Left ventricle myocardium inferior (tissue), 1 donor: ENCODE data around the gene HAPLN2. TPM values are rescaled to one million over a fixed set of nuclear protein-coding genes. Genes with fewer than 3 reads are reported as not detected.

Experiments used
- DNase-seq: peaks from one replicate; pipeline ENCODE4 v3.0.0-alpha.2; 2020
- H3K27ac ChIP-seq: fragments of 200-600 bp; replicated peaks from 2 replicates; pipeline ENCODE4 v1.8.0; 2021
- H3K27me3 ChIP-seq: fragments of 200-600 bp; 2 replicates; pipeline ENCODE4 v1.8.0; 2021; ENCODE audit warnings: low read depth
- H3K36me3 ChIP-seq: fragments of 200-600 bp; 2 replicates; pipeline ENCODE4 v1.8.0; 2021
- H3K4me1 ChIP-seq: fragments of 200-600 bp; 2 replicates; pipeline ENCODE4 v1.8.0; 2021
- H3K4me3 ChIP-seq: fragments of 200-600 bp; 2 replicates; pipeline ENCODE4 v1.8.0; 2021; ENCODE audit warnings: mild to moderate bottlenecking, moderate library complexity
- H3K9me3 ChIP-seq: fragments of 200-600 bp; replicated peaks from 2 replicates; pipeline ENCODE4 v1.8.0; 2021
- intact Hi-C: fragments of 100-400 bp; cut with micrococcal nuclease; formaldehyde crosslinking; loops from one replicate; pipeline ENCODE4 v1.11.0; 2022
- total RNA-seq: library from RNA; stranded (reverse); fragmentation: NEBNext Ultra II Directional; extraction: Animal tissue kit (Norgen Biotek cat#: 25700); gene quantifications from one replicate; pipeline ENCODE4 v1.2.1, GENCODE V29; 2021
- TF ChIP-seq, protein P1 (sequence below): fragments of 200-600 bp; IDR thresholded peaks from 2 replicates; pipeline ENCODE4 v1.8.0; 2021; ENCODE audit warnings: antibody characterized with exemption, mild to moderate bottlenecking, borderline replicate concordance
- donor health status: DM: no; HTN: yes; CAD: no; lungs with severe emphysema.

HAPLN2 gene
- total RNA-seq, 1 donor from 2014 or later, result 1.2 TPM

DNA sequence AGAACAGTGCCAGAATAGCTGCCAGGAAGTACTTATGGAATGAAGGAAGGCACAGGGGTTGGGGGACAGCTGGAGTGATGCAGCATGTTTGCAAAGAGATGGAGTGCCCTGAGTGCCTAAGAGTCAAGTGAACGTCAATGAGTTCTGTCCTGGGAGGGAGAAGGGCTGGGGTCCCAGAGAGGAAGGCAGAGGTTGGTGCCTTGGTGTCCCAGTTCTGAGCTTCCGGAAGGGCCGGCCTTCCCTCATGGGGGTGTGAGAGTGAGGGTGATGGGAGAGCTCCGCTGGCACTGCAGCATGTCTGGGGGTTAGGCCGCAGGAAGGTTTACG, 40.4 kb downstream of the HAPLN2 start:
- H3K27me3 ChIP-seq, result peaks cover 30% of the 10 kb centered on the region
- H3K4me3 ChIP-seq, result peak overlapping the region; percentile 54
- no peak for DNase-seq
- H3K36me3 ChIP-seq, result no peaks in the 10 kb centered on the region
- peaks cover 77% of the 10 kb centered on the region for H3K4me1 ChIP-seq
- no peaks in the 10 kb centered on the region for H3K9me3 ChIP-seq
- intact Hi-C loops, result no loop called here
- TF ChIP-seq, protein P1, sequence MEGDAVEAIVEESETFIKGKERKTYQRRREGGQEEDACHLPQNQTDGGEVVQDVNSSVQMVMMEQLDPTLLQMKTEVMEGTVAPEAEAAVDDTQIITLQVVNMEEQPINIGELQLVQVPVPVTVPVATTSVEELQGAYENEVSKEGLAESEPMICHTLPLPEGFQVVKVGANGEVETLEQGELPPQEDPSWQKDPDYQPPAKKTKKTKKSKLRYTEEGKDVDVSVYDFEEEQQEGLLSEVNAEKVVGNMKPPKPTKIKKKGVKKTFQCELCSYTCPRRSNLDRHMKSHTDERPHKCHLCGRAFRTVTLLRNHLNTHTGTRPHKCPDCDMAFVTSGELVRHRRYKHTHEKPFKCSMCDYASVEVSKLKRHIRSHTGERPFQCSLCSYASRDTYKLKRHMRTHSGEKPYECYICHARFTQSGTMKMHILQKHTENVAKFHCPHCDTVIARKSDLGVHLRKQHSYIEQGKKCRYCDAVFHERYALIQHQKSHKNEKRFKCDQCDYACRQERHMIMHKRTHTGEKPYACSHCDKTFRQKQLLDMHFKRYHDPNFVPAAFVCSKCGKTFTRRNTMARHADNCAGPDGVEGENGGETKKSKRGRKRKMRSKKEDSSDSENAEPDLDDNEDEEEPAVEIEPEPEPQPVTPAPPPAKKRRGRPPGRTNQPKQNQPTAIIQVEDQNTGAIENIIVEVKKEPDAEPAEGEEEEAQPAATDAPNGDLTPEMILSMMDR, result no peak
- peak overlapping the region; percentile 96 for H3K27ac ChIP-seq

GRCh38 chr1:156659988-156660751, 41.0 kb downstream of the HAPLN2 start:
- Histone ChIP-seq H3K4me3 (peak overlapping the region; percentile 54), H3K4me1 (peaks cover 82% of the 10 kb centered on the region), H3K27me3 (peaks cover 24% of the 10 kb centered on the region), H3K27ac (peak overlapping the region; percentile 96), H3K9me3 (no peaks in the 10 kb centered on the region), H3K36me3 (no peaks in the 10 kb centered on the region)
- DNase-seq, result peak; percentile 96
- TF ChIP-seq, protein P1, result peak; percentile 97
- intact Hi-C loops, result loop anchor here (2.0 kb wide), 1 partner anchor 17 kb away; the partner anchor contains the start of gene NES

GRCh38 chr1:156660752-156661112, 41.5 kb downstream of the HAPLN2 start:
- no peaks in the 10 kb centered on the region for H3K9me3 ChIP-seq
- H3K4me3 ChIP-seq, result peak overlapping the region; percentile 54
- intact Hi-C loops, result loop anchor here (2.0 kb wide), 1 partner anchor 16 kb away; the partner anchor contains the start of gene NES
- no peaks in the 10 kb centered on the region for H3K36me3 ChIP-seq
- peak overlapping the region; percentile 96 for H3K27ac ChIP-seq
- TF ChIP-seq, protein P1, result no peak
- peaks cover 88% of the 10 kb centered on the region for H3K4me1 ChIP-seq
- H3K27me3 ChIP-seq, result peaks cover 22% of the 10 kb centered on the region
- no peak for DNase-seq

GRCh38 chr1:156662005-156662799, 43.0 kb downstream of the HAPLN2 start:
- intact Hi-C loops, result no loop called here
- DNase-seq, result no peak

GRCh38 chr1:156662800-156663055, 43.5 kb downstream of the HAPLN2 start:
- H3K9me3 ChIP-seq, result no peaks in the 10 kb centered on the region
- DNase-seq, result no peak
- no peaks in the 10 kb centered on the region for H3K36me3 ChIP-seq
- peaks cover 5% of the 10 kb centered on the region for H3K27me3 ChIP-seq
- intact Hi-C loops, result no loop called here
- TF ChIP-seq, protein P1, result no peak
- H3K4me3 ChIP-seq, result no peak overlapping the region
- peaks cover 93% of the 10 kb centered on the region for H3K4me1 ChIP-seq
- H3K27ac ChIP-seq, result peak overlapping the region; percentile 96

More at GRCh38 chr1:156662005-156662799, 43.0 kb downstream of the HAPLN2 start:
- Histone ChIP-seq H3K4me1 (peaks cover 93% of the 10 kb centered on the region), H3K9me3 (no peaks in the 10 kb centered on the region), H3K4me3 (no peak overlapping the region), H3K27ac (peak overlapping the region; percentile 96), H3K36me3 (no peaks in the 10 kb centered on the region), H3K27me3 (peaks cover 8% of the 10 kb centered on the region)
- TF ChIP-seq, protein P1, result no peak
